ENCODE results near the gene PODN. TPM values are rescaled to one million over a fixed set of nuclear protein-coding genes. Genes with fewer than 3 reads are reported as not detected.

Gene PODN
- total RNA-seq, 1 experiment from 2014 or later: not detected

DNA sequence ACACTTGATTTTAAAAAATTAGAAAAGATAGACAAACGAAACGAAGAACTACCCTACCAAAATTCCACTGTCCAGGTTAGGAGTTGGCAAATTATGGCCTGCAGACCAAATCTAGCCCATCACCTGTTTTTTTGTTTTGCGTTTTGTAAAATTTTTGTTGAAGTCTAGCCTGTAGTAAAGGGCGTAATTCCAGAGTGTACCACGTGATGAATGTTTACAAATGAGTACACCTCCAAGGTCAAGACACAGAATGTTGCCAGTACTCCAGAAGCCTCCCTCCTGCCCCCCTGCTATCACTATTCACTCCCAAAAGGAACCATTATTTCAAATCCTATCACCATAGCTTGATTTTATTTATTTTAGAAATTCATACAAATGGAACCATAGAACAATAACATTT lies 17.1 kb upstream of the PODN start:
- TF ChIP-seq, protein P1, sequence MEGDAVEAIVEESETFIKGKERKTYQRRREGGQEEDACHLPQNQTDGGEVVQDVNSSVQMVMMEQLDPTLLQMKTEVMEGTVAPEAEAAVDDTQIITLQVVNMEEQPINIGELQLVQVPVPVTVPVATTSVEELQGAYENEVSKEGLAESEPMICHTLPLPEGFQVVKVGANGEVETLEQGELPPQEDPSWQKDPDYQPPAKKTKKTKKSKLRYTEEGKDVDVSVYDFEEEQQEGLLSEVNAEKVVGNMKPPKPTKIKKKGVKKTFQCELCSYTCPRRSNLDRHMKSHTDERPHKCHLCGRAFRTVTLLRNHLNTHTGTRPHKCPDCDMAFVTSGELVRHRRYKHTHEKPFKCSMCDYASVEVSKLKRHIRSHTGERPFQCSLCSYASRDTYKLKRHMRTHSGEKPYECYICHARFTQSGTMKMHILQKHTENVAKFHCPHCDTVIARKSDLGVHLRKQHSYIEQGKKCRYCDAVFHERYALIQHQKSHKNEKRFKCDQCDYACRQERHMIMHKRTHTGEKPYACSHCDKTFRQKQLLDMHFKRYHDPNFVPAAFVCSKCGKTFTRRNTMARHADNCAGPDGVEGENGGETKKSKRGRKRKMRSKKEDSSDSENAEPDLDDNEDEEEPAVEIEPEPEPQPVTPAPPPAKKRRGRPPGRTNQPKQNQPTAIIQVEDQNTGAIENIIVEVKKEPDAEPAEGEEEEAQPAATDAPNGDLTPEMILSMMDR (IDR thresholded peaks at IDR 0.05; ENCODE audit: unreplicated experiment): no peak
- no peaks in the 10 kb centered on the region for H3K4me1 Mint-ChIP-seq (ENCODE audit: insufficient read depth, unreplicated experiment)
- no TSS peak for BruUV-seq (replicated peaks)
- H3K9me3 Mint-ChIP-seq (ENCODE audit: unreplicated experiment): no peaks in the 10 kb centered on the region
- POLR2A ChIA-PET: no interaction called here
- CTCF ChIA-PET: interaction anchor here (0.6 kb wide), 1 partner anchor 142 kb away, joined by 3 read pairs; no protein-coding TSS in a partner anchor
- H3K27me3 Mint-ChIP-seq (ENCODE audit: insufficient read depth, unreplicated experiment): no peaks in the 10 kb centered on the region
- no peak for DNase-seq (ENCODE audit: unreplicated experiment)
- intact Hi-C loops (cut with micrococcal nuclease): no loop called here
- H3K27ac Mint-ChIP-seq (ENCODE audit: low read depth, unreplicated experiment): no peak overlapping the region
- peaks cover 14% of the 10 kb centered on the region for H3K36me3 Mint-ChIP-seq (ENCODE audit: insufficient read depth, unreplicated experiment)
- no peak overlapping the region for H3K4me3 Mint-ChIP-seq (ENCODE audit: unreplicated experiment)

DNA sequence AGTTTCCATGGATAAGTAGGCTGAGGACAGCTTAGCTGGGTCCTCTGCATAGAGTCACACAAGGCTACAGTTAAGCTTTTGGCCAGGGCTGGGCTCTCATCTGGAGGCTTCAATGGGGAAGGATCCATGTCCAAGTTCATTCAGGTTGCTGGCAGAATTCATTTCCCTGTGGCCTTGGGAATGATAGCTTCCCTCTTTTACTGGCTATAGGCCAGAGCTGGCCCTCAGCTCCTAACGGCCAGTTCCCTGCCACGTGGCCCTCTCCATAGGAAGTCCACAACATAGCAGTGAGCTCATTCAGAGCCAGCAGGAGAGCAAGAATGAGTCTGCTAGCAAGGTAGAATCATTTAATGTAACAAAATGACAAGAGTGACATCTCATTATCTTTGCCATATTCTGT lies 15.1 kb upstream of the PODN start:
- ChIA-PET CTCF (interaction anchor here (0.6 to 0.7 kb wide), 2 partner anchors 191 to 439 kb away, joined by 3 to 4 read pairs; no protein-coding TSS in a partner anchor), POLR2A (interaction anchor here (0.7 kb wide), 1 partner anchor 36 kb away, joined by 3 read pairs; no protein-coding TSS in a partner anchor)
- no TSS peak for BruUV-seq (replicated peaks)
- Mint-ChIP-seq H3K9me3 (ENCODE audit: unreplicated experiment) (no peaks in the 10 kb centered on the region), H3K4me3 (ENCODE audit: unreplicated experiment) (no peak overlapping the region), H3K4me1 (ENCODE audit: insufficient read depth, unreplicated experiment) (no peaks in the 10 kb centered on the region), H3K36me3 (ENCODE audit: insufficient read depth, unreplicated experiment) (peaks cover 23% of the 10 kb centered on the region), H3K27ac (ENCODE audit: low read depth, unreplicated experiment) (no peak overlapping the region), H3K27me3 (ENCODE audit: insufficient read depth, unreplicated experiment) (no peaks in the 10 kb centered on the region)
- TF ChIP-seq, protein P1 (IDR thresholded peaks at IDR 0.05; ENCODE audit: unreplicated experiment): no peak
- intact Hi-C loops (cut with micrococcal nuclease): no loop called here
- DNase-seq (ENCODE audit: unreplicated experiment): no peak

DNA sequence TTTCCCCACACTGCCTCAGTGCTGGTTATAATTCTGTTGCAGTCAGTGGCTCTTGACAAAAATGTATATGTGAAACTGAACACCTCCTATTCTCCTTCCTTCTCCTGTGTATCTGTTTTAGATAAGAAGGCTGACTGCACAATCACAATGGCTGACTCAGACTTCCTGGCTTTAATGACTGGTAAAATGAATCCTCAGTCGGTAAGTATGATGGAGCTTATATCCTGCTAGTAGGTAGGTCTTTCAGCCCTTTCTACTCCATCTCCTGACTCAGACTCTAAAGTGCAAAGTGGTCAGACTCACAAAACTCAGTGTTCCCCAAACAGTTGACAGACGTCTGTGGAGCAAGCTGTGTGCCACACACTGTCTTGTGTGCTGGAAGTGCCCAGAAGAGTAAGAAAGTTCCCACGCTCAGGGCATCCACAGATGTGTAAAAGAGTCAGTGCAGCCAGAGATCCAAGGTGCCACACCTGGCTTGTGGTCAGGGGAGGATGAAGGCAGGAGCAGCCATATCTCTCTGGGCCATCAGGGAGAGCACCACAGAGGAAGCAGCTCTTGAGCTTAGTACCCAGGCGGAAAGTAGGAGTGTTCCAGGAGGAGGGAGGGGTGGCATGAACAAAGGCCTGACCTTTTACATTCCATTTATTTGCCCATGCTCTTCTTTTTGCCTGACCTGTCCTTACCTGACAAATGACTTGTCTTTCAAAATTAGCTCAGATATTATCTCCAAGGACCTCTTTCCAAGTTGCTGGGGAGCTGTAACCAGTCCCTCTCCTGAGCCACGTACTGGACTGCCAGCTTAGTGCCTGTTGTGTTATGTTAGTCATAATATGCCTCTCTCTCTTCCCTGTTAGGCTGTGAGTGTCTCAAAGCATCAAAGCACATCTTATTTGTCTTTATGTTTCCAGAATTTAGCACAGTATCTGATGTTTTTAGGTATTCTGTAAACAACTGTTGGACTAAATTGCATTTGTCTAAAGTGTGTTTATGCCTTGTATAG lies 14.0 kb upstream of the PODN start:
- Mint-ChIP-seq H3K4me1 (ENCODE audit: insufficient read depth, unreplicated experiment) (no peaks in the 10 kb centered on the region), H3K4me3 (ENCODE audit: unreplicated experiment) (no peak overlapping the region), H3K9me3 (ENCODE audit: unreplicated experiment) (no peaks in the 10 kb centered on the region), H3K27me3 (ENCODE audit: insufficient read depth, unreplicated experiment) (no peaks in the 10 kb centered on the region), H3K36me3 (ENCODE audit: insufficient read depth, unreplicated experiment) (peaks cover 29% of the 10 kb centered on the region), H3K27ac (ENCODE audit: low read depth, unreplicated experiment) (no peak overlapping the region)
- TF ChIP-seq, protein P1 (IDR thresholded peaks at IDR 0.05; ENCODE audit: unreplicated experiment): no peak
- ChIA-PET CTCF (interaction anchor here (0.6 kb wide), 1 partner anchor 1845 kb away, joined by 8 read pairs; no protein-coding TSS in a partner anchor), POLR2A (interaction anchor here (0.7 to 1.2 kb wide), 2 partner anchors 33 to 148 kb away, joined by 3 to 5 read pairs; no protein-coding TSS in a partner anchor)
- intact Hi-C loops (cut with micrococcal nuclease): no loop called here
- DNase-seq (ENCODE audit: unreplicated experiment): peak; percentile 5
- BruUV-seq (replicated peaks): no TSS peak

DNA sequence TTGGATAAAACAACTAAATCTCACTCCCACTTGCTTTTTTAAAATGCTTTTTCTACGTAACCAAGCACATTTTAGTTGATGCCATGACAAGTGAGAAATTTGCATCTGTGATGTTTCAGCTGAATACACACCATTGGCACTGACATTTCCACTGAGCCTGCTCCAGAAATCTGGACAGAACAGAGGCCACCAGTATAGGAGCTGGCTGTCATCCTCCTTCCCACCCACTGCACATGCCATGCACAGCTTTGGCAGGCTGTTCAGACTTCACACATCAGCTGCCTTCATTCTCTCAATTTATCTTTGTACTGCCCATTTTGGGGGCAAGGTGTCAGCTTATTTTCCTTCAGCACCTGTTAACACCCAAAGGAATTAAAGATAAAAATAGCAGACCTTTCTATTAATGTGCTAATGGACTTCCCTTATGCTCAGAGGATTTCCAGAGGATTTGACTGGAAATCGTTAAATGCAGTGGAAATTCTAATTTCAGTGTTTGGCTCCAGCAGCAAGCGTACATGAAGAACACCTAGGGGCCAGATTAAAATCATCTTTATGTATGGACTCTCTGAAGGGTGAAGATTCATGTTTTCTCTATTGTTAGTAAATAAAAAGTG lies 12.9 kb upstream of the PODN start:
- Mint-ChIP-seq H3K9me3 (ENCODE audit: unreplicated experiment) (no peaks in the 10 kb centered on the region), H3K4me1 (ENCODE audit: insufficient read depth, unreplicated experiment) (no peaks in the 10 kb centered on the region), H3K27ac (ENCODE audit: low read depth, unreplicated experiment) (no peak overlapping the region), H3K36me3 (ENCODE audit: insufficient read depth, unreplicated experiment) (peaks cover 30% of the 10 kb centered on the region), H3K27me3 (ENCODE audit: insufficient read depth, unreplicated experiment) (no peaks in the 10 kb centered on the region), H3K4me3 (ENCODE audit: unreplicated experiment) (no peak overlapping the region)
- ChIA-PET CTCF (no interaction called here), POLR2A (interaction anchor here (0.7 to 1.2 kb wide), 2 partner anchors 34 to 147 kb away, joined by 3 to 5 read pairs; no protein-coding TSS in a partner anchor)
- no TSS peak for BruUV-seq (replicated peaks)
- intact Hi-C loops (cut with micrococcal nuclease): no loop called here
- TF ChIP-seq, protein P1 (IDR thresholded peaks at IDR 0.05; ENCODE audit: unreplicated experiment): no peak
- DNase-seq (ENCODE audit: unreplicated experiment): no peak
